NCI-H446 treated with DMSO at 0.1 percent for 48 hours (cell line): ENCODE measurements around the gene PATE4.
"Not testable (repeated sequence)": the region's sequence is repeated elsewhere in the genome, so short reads cannot be mapped to it uniquely, and the experiment has no call there.

ENCODE experiments used
- DNase-seq: peaks from one replicate; lab custom pipeline; 2025; lab: John Stamatoyannopoulos, UW

PATE4 gene

GRCh38 chr11:125833016-125833415 lies at the start of gene PATE4:
TSS of gene PATE4 (plus strand) at chr11:125833316. CDS start at chr11:125833360, 44 bp downstream.
- DNase-seq: no peak

GRCh38 chr11:125784678-125785077 lies 48.4 kb upstream of the PATE4 start:
- DNase-seq: no peak

GRCh38 chr11:125787827-125788226 lies 45.3 kb upstream of the PATE4 start, which contains the start of gene PATE3:
TSS of gene PATE3 (plus strand) at chr11:125788127. CDS start at chr11:125788152, 25 bp downstream.
- DNase-seq: no peak

- no peak for DNase-seq
Measured at GRCh38 chr11:125790825-125791224, 42.3 kb upstream of the PATE4 start.

- no peak for DNase-seq
Measured at GRCh38 chr11:125797641-125798040, 35.5 kb upstream of the PATE4 start.

GRCh38 chr11:125799808-125800207 lies 33.3 kb upstream of the PATE4 start:
- DNase-seq: no peak

- no peak for DNase-seq
Measured at GRCh38 chr11:125802387-125802786, 30.7 kb upstream of the PATE4 start.

- peak; percentile 60 for DNase-seq
Measured at GRCh38 chr11:125807909-125808308, 25.2 kb upstream of the PATE4 start.

GRCh38 chr11:125835748-125836147 lies 2.6 kb downstream of the PATE4 start:
- DNase-seq: no peak

- no peak for DNase-seq
Measured at GRCh38 chr11:125842321-125842948, 9.3 kb downstream of the PATE4 start.

- no peak for DNase-seq
Measured at GRCh38 chr11:125846188-125846587, 13.1 kb downstream of the PATE4 start.

- not testable (repeated sequence) for DNase-seq
Measured at GRCh38 chr11:125857670-125858069, 24.6 kb downstream of the PATE4 start.

- not testable (repeated sequence) for DNase-seq
Measured at GRCh38 chr11:125862786-125863185, 29.7 kb downstream of the PATE4 start.

GRCh38 chr11:125865354-125865753 lies 32.2 kb downstream of the PATE4 start:
- not testable (repeated sequence) for DNase-seq

GRCh38 chr11:125869521-125869920 lies 36.4 kb downstream of the PATE4 start:
- no peak for DNase-seq

GRCh38 chr11:125871391-125872137 lies 38.4 kb downstream of the PATE4 start:
- DNase-seq: no peak

- no peak for DNase-seq
Measured at GRCh38 chr11:125872138-125872491, 39.0 kb downstream of the PATE4 start.

- no peak for DNase-seq
Measured at GRCh38 chr11:125873881-125874555, 40.9 kb downstream of the PATE4 start.

GRCh38 chr11:125874556-125875124 lies 41.5 kb downstream of the PATE4 start:
- DNase-seq: peak; percentile 45

- DNase-seq: no peak
Measured at GRCh38 chr11:125881291-125881690, 48.2 kb downstream of the PATE4 start.

GRCh38 chr11:125883375-125883774 lies 50.3 kb downstream of the PATE4 start:
- DNase-seq: no peak

GRCh38 chr11:125886997-125887372 lies 53.9 kb downstream of the PATE4 start:
- DNase-seq: no peak
